HG03045 (cell line): Measurements from ENCODE around the gene FUBP3.
"Not testable (repeated sequence)": the region's sequence is repeated elsewhere in the genome, so short reads cannot be mapped to it uniquely, and the experiment has no call there.

Experiments used
- ATAC-seq: cut with Tn5 transposase; IDR thresholded peaks from one replicate; pipeline ENCODE4 v1.9.1; 2021; ENCODE audit warnings: mild to moderate bottlenecking, moderate library complexity; ENCODE audit not compliant: unreplicated experiment

The FUBP3 gene

DNA sequence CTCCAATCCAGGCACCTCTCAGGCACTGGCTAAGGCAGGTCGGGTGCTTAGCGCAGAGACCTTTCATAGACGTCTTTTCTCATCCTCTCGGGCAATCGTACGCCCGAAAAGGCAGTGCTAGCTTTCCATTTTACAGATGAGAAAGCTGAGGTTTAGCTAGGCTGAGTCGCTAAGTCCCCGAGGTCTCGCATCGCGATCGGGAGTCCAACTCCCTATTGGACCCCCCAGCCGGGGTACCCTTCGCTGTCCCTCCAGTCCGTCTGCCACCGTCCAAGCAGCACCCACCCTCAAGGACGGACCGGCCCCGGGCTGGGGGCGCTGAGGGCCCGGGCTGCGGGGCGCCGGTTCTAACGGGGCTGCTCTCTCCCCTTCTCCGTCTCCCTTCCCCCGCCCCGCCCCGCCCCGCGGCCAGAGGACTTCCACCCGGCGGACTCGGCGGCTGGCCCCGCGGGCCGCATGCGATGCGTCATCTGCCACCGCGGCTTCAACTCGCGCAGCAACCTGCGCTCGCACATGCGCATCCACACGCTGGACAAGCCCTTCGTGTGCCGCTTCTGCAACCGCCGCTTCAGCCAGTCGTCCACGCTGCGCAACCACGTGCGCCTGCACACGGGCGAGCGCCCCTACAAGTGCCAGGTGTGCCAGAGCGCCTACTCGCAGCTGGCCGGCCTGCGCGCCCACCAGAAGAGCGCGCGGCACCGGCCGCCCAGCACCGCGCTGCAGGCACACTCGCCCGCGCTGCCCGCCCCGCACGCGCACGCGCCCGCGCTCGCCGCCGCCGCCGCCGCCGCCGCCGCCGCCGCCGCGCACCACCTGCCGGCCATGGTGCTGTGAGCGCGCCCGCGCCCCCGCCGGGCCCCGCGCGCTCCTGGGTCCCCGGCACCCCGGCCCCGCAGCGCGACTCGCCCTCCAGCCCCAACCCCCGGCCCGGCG is 101.7 kb downstream of the FUBP3 start:
- no peak for ATAC-seq

DNA sequence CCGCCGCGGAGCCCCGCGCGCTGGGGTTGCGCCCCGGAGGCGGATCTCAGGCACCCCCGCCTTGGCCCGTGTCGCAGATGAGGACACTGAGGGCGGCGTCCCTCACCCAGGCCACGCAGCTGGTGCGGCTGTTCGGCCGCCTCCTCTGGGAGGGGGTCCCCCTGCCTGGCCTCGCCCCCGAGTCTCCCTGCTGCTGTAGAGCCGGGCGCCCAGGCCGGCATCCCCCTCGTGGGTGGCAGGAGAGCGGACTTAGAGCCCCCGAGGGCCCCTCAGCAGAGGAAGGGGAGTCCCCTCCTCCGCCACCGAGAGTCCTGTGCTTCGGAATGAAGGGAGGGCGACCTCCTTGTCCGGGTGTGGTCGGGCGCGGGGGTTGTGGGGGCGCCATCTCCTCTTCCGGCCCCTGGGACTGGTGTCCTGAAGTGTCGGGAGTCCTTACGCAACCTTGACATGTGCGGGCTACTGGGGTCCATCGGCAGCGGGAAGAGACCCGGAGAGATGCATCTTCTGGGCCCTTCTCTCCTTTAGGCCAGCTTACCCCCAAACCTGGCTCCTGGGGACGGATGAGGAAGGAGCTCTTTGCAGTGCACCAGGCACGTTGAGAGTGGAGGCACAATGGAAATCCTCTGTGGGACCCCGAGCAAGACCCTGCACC is 102.5 kb downstream of the FUBP3 start:
- ATAC-seq = no peak

DNA sequence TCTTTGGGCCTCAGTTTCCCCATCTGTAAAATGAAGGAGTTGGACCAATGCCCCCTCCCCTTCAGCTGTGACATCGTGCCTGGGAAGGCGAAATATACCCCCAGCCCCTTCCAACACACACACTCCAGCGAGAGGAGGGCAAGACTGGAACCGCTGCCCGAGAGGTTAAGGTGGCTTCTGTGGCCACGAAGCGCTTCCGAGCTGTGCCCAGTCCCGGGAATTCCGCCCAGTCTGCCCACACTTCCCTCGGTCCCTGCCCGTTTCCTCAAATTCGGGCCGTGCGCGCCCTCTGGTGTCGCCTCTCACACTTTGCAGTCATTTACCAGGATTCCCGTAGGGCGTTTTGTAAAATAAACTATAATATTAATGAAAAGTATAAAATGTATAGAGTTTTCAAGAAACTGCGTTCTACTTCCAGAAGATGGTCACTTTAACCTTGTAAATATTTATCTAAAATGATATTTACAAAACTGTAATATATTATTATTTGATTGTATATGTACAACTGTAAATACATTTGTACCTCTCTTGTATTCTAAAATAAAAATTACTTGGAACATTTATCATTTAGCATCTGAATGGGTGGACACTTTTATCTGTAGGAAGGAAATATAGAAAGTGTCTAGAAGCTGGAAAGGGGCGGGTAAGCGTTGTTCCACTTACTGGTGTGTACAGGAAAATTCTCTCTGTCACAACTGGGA is 103.2 kb downstream of the FUBP3 start:
- ATAC-seq = no peak

DNA sequence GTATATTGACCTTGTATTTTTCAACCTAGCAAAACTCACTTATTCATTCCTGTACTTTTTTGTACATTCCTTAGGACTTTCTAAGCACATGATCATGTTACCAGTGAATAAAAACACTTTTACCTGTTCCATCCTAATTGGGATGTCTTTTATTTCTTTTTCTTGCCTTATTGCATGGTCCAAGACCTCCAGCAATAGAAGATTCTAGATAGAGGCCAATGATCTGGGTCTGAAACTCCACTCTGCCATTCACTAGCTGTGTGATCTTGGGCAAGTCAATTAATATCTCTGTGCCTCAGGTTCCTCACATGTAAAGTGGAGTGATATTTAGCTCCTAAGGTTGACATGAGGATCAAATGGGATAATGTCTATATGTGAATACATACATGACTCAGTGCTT is 105.7 kb downstream of the FUBP3 start:
- no peak for ATAC-seq

DNA sequence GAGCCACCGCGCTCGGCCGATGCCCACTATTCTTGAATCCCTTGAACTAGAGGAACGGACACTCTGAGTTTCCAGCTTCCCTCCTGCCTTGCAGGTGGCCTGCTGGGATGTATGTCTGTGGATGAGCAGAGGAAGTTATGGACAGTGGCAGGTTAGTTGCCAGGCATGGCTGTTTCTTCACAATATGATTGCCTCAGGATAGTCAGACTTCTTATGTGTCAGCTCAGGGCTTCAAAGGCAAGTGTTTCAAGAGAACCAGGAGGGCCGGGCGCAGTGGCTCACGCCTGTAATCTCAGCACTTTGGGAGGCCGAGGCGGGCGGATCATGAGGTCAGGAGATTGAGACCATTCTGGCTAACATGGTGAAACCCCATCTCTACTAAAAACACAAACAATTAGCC is 106.6 kb downstream of the FUBP3 start:
- not testable (repeated sequence) for ATAC-seq

DNA sequence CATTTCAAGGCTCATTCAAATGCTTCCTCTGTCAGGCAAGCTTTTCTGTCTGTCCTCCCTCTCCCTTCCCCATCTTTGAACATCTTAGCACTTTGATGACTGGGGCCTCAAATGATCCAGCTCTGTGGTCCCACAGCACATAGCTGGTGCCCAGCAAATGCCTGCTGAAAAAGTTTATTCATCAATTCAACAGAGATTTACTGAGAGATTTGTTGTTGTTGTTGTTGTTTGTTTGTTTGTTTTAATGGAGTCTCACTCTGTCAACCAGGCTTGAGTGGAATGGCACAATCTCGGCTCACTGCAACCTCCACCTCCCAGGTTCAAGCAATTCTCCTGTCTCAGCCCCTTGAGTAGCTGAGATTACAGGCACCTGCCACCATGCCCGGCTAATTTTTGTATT is 108.2 kb downstream of the FUBP3 start:
- ATAC-seq = no peak
